ENCODE data around the gene RAMP1. TPM values are rescaled to one million over a fixed set of nuclear protein-coding genes. Genes with fewer than 3 reads are reported as not detected.

The RAMP1 gene
- total RNA-seq, 1 donor from 2014 or later = 6.5 TPM

DNA sequence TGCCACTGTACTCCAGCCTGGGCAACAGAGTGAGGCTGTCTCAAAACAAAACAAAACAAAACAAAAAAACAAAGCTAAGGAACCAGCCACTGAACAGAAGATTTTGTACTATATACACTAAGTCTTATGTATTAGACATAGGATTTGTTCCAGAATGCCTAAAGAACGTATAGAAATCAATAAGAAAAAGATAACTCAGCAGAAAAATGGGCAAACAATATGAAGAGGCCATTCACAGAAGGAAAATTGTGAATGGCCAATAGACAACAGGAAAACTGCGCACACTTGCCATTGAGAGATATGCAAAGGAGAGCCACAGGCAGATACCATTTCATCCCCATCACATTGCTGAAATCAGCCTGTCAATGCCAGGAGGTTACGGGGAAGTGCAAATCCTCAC is 92.5 kb downstream of the RAMP1 start:
- DNase-seq (ENCODE audit: low read depth) = no peak

DNA sequence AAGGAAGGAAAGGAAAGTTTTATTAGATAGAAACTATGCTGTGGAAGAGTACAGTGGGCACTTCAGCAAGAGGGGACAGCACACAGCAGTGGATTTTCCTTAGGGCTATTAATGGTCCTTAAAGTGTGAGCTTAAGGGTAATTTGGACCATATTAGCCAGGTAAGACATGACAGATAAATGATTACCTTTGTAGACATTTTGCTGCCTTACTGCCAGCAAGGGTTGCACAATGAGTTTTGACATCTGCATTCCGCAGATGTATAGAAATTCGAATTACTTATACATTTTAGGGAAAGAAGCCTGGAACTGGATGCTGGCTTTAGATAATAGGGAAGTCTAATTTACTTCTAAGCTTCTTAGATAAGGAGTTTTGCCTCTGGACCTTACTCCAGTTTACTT is 93.4 kb downstream of the RAMP1 start:
- H3K4me3 ChIP-seq (ENCODE audit: low read depth, low read length) = no peak overlapping the region
- DNase-seq (ENCODE audit: low read depth) = no peak
- TF ChIP-seq, protein P1, sequence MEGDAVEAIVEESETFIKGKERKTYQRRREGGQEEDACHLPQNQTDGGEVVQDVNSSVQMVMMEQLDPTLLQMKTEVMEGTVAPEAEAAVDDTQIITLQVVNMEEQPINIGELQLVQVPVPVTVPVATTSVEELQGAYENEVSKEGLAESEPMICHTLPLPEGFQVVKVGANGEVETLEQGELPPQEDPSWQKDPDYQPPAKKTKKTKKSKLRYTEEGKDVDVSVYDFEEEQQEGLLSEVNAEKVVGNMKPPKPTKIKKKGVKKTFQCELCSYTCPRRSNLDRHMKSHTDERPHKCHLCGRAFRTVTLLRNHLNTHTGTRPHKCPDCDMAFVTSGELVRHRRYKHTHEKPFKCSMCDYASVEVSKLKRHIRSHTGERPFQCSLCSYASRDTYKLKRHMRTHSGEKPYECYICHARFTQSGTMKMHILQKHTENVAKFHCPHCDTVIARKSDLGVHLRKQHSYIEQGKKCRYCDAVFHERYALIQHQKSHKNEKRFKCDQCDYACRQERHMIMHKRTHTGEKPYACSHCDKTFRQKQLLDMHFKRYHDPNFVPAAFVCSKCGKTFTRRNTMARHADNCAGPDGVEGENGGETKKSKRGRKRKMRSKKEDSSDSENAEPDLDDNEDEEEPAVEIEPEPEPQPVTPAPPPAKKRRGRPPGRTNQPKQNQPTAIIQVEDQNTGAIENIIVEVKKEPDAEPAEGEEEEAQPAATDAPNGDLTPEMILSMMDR (conservative IDR thresholded peaks at IDR 0.05; ENCODE audit: low read depth, low read length) = no peak

More for the DNA sequence above, 92.5 kb downstream of the RAMP1 start:
- TF ChIP-seq, protein P1 (conservative IDR thresholded peaks at IDR 0.05; ENCODE audit: low read depth, low read length) = no peak
- no peak overlapping the region for H3K4me3 ChIP-seq (ENCODE audit: low read depth, low read length)

DNA sequence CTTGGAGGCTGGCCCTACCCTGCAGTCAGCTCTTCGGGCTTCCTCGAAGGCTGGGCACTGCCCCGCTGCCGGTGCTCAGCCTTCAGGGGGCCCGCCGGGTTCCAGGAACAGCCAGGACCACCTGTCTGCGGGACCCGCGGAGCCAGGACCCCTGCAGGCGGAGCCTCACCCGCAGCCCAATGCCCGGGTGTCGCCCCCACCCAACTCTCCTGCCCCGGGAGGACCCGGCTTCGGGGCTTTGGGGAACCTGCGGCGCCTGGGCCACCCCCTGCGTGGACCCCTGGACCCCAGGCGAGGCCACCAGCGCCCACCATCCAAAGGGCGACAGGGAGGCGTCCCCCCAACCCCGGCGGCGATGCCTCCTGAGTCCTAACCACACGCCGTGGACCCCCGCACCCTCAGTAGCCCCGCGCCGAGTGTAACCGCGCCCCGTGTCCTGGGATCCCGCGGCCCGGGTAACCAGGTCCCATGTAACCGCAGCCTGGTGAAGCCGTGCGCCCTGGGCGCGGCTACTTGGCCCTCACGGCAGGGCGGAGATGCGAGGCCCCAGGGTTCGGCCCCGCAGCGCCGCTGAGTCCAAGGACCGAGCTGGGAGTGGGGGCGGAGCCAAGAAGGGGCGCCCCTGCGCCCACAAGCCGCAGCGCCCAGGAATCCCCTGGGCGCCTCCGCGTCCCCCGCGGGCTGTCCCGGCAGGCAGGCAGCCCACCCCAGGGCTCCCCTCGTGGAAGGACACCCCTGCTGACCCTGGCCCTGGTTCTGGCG is 96.4 kb downstream of the RAMP1 start:
- no peak for DNase-seq (ENCODE audit: low read depth)
- no peak overlapping the region for H3K4me3 ChIP-seq (ENCODE audit: low read depth, low read length)
- TF ChIP-seq, protein P1 (conservative IDR thresholded peaks at IDR 0.05; ENCODE audit: low read depth, low read length) = no peak

DNA sequence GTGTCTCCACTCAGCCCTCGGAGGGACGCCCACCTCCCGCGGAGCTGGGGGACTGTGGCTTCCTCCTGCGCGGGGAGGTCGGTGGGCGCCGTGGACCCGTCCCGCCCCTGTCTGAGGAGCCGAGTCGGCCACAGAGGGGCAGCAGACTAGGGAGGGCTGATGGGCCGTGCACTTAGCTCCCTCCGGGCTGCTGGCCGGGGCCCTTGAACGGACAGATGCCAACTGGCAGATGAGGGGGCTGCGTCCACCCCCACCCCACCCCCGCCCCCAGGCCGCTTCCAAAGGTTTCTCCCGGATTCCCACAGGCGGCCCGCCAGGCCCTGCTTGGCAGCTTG is 96.9 kb downstream of the RAMP1 start:
- TF ChIP-seq, protein P1 (conservative IDR thresholded peaks at IDR 0.05; ENCODE audit: low read depth, low read length) = no peak
- H3K4me3 ChIP-seq (ENCODE audit: low read depth, low read length) = no peak overlapping the region
- no peak for DNase-seq (ENCODE audit: low read depth)

DNA sequence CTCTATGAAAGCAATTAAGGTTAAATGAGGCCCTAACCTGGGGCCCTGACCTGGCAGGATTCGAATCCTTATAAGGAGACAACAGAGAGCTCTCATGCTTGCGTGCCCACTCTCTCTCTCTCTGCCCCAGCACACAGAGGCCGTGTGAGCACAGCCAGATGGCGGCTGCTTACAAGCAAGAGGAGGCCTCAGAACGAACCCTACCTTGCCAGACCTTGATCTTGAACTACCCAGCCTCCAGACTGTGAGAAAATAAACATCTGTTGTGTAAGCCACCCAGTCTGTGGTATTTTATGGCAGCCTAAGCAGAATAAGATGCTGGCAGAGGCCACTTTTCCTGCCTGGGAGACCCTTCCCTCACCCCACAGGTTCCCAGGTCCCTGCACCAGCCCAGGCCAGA is 102.2 kb downstream of the RAMP1 start:
- no peak overlapping the region for H3K4me3 ChIP-seq (ENCODE audit: low read depth, low read length)
- no peak for DNase-seq (ENCODE audit: low read depth)
- TF ChIP-seq, protein P1 (conservative IDR thresholded peaks at IDR 0.05; ENCODE audit: low read depth, low read length) = no peak

Other genes with a start within 250 kb of the RAMP1 start
- gene LRRFIP1, start 232.0 kb upstream of the RAMP1 start, total RNA-seq = 69.0 and 81.9 TPM in 2 replicates
- gene RBM44, start 60.8 kb upstream of the RAMP1 start, total RNA-seq = 0.14 and 0.75 TPM in 2 replicates
- gene UBE2F, start 107.4 kb downstream of the RAMP1 start, total RNA-seq = 54.8 and 85.5 TPM in 2 replicates
- gene SCLY, start 201.4 kb downstream of the RAMP1 start, total RNA-seq = 11.5 and 41.5 TPM in 2 replicates
- gene ESPNL, start 240.7 kb downstream of the RAMP1 start, total RNA-seq = 0.14 and 2.7 TPM in 2 replicates